Aorta (tissue), 5 donors: Measurements from ENCODE around the gene AHR. TPM values are rescaled to one million over a fixed set of nuclear protein-coding genes. Genes with fewer than 3 reads are reported as not detected.
A peak's percentile ranks its signal among the peaks of the same experiment; 100 is the strongest.

ENCODE experiments used
- ATAC-seq: fragments of 200-7000 bp; cut with Tn5 transposase; one replicate; pipeline ENCODE4 v1.9.1; 2022; ENCODE audit warnings: moderate library complexity; ENCODE audit not compliant: low FRiP score
- DNase-seq, 2 donors: peaks; one replicate each; pipeline ENCODE4 v3.0.0-alpha.2; 2020
- H3K27ac ChIP-seq, 2 donors: one replicate each; pipeline ENCODE4 v1.5.1; 2013; ENCODE audit warnings: low read length in 2 of 2, mild to moderate bottlenecking in 2 of 2, moderate library complexity in 2 of 2, control low read depth in 1 of 2, inconsistent platforms in 1 of 2, low read depth in 1 of 2
- H3K27me3 ChIP-seq, 2 donors: one replicate each; pipeline ENCODE4 v1.6.1; 2013; ENCODE audit warnings: control low read depth in 1 of 2, low read length in 1 of 2, mild to moderate bottlenecking in 1 of 2, moderate library complexity in 1 of 2; ENCODE audit not compliant: insufficient read depth in 2 of 2, control insufficient read depth in 1 of 2
- H3K36me3 ChIP-seq, 2 donors: one replicate each; pipeline ENCODE4 v1.6.1; 2013; ENCODE audit warnings: control low read depth in 1 of 2, low read length in 1 of 2, mild to moderate bottlenecking in 1 of 2; ENCODE audit not compliant: insufficient read depth in 2 of 2, control insufficient read depth in 1 of 2
- H3K4me1 ChIP-seq, 2 donors: one replicate each; pipeline ENCODE4 v1.6.1; 2013; ENCODE audit warnings: low read length in 2 of 2, control low read depth in 1 of 2, mild to moderate bottlenecking in 1 of 2, moderate library complexity in 1 of 2; ENCODE audit not compliant: insufficient read depth in 2 of 2, control insufficient read depth in 1 of 2
- H3K4me3 ChIP-seq, 2 donors: one replicate each; pipeline ENCODE4 v1.5.1; 2013; ENCODE audit warnings: low read length in 2 of 2, control low read depth in 1 of 2, mild to moderate bottlenecking in 1 of 2
- H3K9me3 ChIP-seq: one replicate; pipeline ENCODE4 v1.6.1; 2013; ENCODE audit warnings: mild to moderate bottlenecking, low read length; ENCODE audit not compliant: control insufficient read depth
- whole genome bisulfite sequencing, 2 donors: extraction: QIAGEN DNeasy Blood & Tissue Kit; methylation state at CpG; one replicate each; pipeline ENCODE4 v1.1.7; 2013; 5-methylcytosine and 5-hydroxymethylcytosine counted together
- intact Hi-C, 2 donors: fragments of 100-400 bp; cut with DNase I; formaldehyde crosslinking; loops; one replicate each; pipeline versions ENCODE4 v1.14.2 to v1.15.0; 2022
- polyA plus RNA-seq, 2 donors: library from polyadenylated mRNA; stranded (reverse); fragments of 200-250 nt; gene quantifications; one replicate each; pipeline ENCODE4 v1.2.3, GENCODE V29; 2013
- total RNA-seq, 2 donors: library from RNA; stranded (reverse); fragmentation: NEBNext Ultra II Directional; extraction: Animal tissue kit (Norgen Biotek cat#: 25700); gene quantifications; one replicate each; pipeline ENCODE4 v1.2.1, GENCODE V29; 2021
- donor health status: healthy with polysubstance abuse.
- donor health status: Bipolar disorder and iron deficiency.
- donor health status: DM: no; HTN: no; CAD: no.
- donor health status: DM: no; HTN: no; CAD: no.
- donor health status: DM: yes; HTN: yes; CAD: no.

AHR gene
- total and polyA plus RNA-seq, 4 donors, result 16.9 to 117 (median 51.0) TPM

GRCh38 chr7:17300012-17300411 is 1.6 kb downstream of the AHR start:
- peak overlapping the region in 1 of 2 donors; percentile 45 for H3K27ac ChIP-seq
- intact Hi-C loops, result loop anchor here (5.0 to 10.0 kb wide), 2 partner anchors 222 to 315 kb away; no protein-coding TSS in a partner anchor
- peaks cover 2% of the 10 kb centered on the region in 2 donors for H3K4me1 ChIP-seq

GRCh38 chr7:17300437-17300836 is 2.0 kb downstream of the AHR start:
- Histone ChIP-seq H3K4me1 (peaks cover 2 to 3% of the 10 kb centered on the region in 2 donors), H3K36me3 (no peaks in the 10 kb centered on the region), H3K9me3 (no peaks in the 10 kb centered on the region), H3K27ac (no peak overlapping the region), H3K4me3 (peak overlapping the region; percentile 11 to 88), H3K27me3 (peaks cover 0 to 2% of the 10 kb centered on the region in 2 donors)
- ATAC-seq, result no peak
- intact Hi-C loops, result loop anchor here (5.0 to 10.0 kb wide), 2 partner anchors 222 to 316 kb away; no protein-coding TSS in a partner anchor
- DNase-seq, result no peak
- 58 to 66% methylated on average over 1 of the region's 1 CpG for WGBS, 2 donors

More at GRCh38 chr7:17300012-17300411, 1.6 kb downstream of the AHR start:
- no peaks in the 10 kb centered on the region for H3K36me3 ChIP-seq
- DNase-seq (no peak), ATAC-seq (no peak)
- peak overlapping the region; percentile 11 to 88 for H3K4me3 ChIP-seq
- 3 to 7% methylated on average over 5 of the region's 5 CpGs for WGBS, 2 donors
- H3K9me3 ChIP-seq, result no peaks in the 10 kb centered on the region
- H3K27me3 ChIP-seq, result peaks cover 0 to 2% of the 10 kb centered on the region in 2 donors

GRCh38 chr7:17301471-17302456 is 3.3 kb downstream of the AHR start:
- DNase-seq (no peak), ATAC-seq (no peak)
- Histone ChIP-seq H3K27ac (no peak overlapping the region), H3K36me3 (no peaks in the 10 kb centered on the region), H3K4me1 (peaks cover 3 to 7% of the 10 kb centered on the region in 2 donors), H3K4me3 (peak overlapping the region in 1 of 2 donors; percentile 88), H3K9me3 (no peaks in the 10 kb centered on the region), H3K27me3 (peaks cover 0 to 2% of the 10 kb centered on the region in 2 donors)
- 19 to 22% methylated on average over 2 of the region's 2 CpGs for WGBS, 2 donors
- intact Hi-C loops, result loop anchor here (5.0 to 10.0 kb wide), 2 partner anchors 221 to 317 kb away; no protein-coding TSS in a partner anchor

GRCh38 chr7:17302575-17303142 is 4.2 kb downstream of the AHR start:
- H3K4me3 ChIP-seq, result no peak overlapping the region
- intact Hi-C loops, result loop anchor here (5.0 to 10.0 kb wide), 2 partner anchors 220 to 318 kb away; no protein-coding TSS in a partner anchor
- ATAC-seq (no peak), DNase-seq (no peak)
- H3K27ac ChIP-seq, result no peak overlapping the region
- H3K4me1 ChIP-seq, result peaks cover 7 to 14% of the 10 kb centered on the region in 2 donors
- H3K36me3 ChIP-seq, result no peaks in the 10 kb centered on the region
- 77% methylated on average over 8 of the region's 8 CpGs for WGBS, 2 donors
- no peaks in the 10 kb centered on the region for H3K9me3 ChIP-seq
- peaks cover 0 to 2% of the 10 kb centered on the region in 2 donors for H3K27me3 ChIP-seq

- peaks cover 9 to 22% of the 10 kb centered on the region in 2 donors for H3K4me1 ChIP-seq
- no peak overlapping the region for H3K4me3 ChIP-seq
- no peaks in the 10 kb centered on the region for H3K36me3 ChIP-seq
- no peaks in the 10 kb centered on the region for H3K27me3 ChIP-seq
- intact Hi-C loops, result loop anchor here (5.0 to 10.0 kb wide), 2 partner anchors 217 to 320 kb away; no protein-coding TSS in a partner anchor
- H3K9me3 ChIP-seq, result no peaks in the 10 kb centered on the region
- no peak for DNase-seq
- no peak for ATAC-seq
- H3K27ac ChIP-seq, result no peak overlapping the region
Measured at GRCh38 chr7:17304926-17305325, 6.5 kb downstream of the AHR start.

- DNase-seq, result no peak
- H3K27ac ChIP-seq, result no peak overlapping the region
- WGBS, 2 donors, result 72% methylated on average over 6 of the region's 6 CpGs
- ATAC-seq, result no peak
- H3K4me1 ChIP-seq, result peaks cover 10 to 22% of the 10 kb centered on the region in 2 donors
- no peaks in the 10 kb centered on the region for H3K36me3 ChIP-seq
- intact Hi-C loops, result loop anchor here (10.0 kb wide), 1 partner anchor 321 kb away; no protein-coding TSS in a partner anchor
- H3K27me3 ChIP-seq, result no peaks in the 10 kb centered on the region
- H3K4me3 ChIP-seq, result no peak overlapping the region
- H3K9me3 ChIP-seq, result no peaks in the 10 kb centered on the region
Measured at GRCh38 chr7:17305387-17306171, 7.1 kb downstream of the AHR start.

- no peaks in the 10 kb centered on the region for H3K9me3 ChIP-seq
- no peak overlapping the region for H3K4me3 ChIP-seq
Measured at GRCh38 chr7:17307000-17307399, 8.5 kb downstream of the AHR start.

GRCh38 chr7:17307558-17307957 is 9.1 kb downstream of the AHR start:
- intact Hi-C loops, result loop anchor here (10.0 kb wide), 1 partner anchor 323 kb away; no protein-coding TSS in a partner anchor
- WGBS, 2 donors, result 65 to 69% methylated on average over 5 of the region's 5 CpGs
- no peaks in the 10 kb centered on the region for H3K9me3 ChIP-seq
- DNase-seq (no peak), ATAC-seq (peak; percentile 39)
- H3K36me3 ChIP-seq, result peaks cover 0 to 2% of the 10 kb centered on the region in 2 donors
- H3K4me1 ChIP-seq, result peaks cover 11 to 22% of the 10 kb centered on the region in 2 donors
- H3K27ac ChIP-seq, result no peak overlapping the region
- H3K4me3 ChIP-seq, result peak overlapping the region in 1 of 2 donors; percentile 26
- H3K27me3 ChIP-seq, result no peaks in the 10 kb centered on the region

More at GRCh38 chr7:17307000-17307399, 8.5 kb downstream of the AHR start:
- peaks cover 11 to 22% of the 10 kb centered on the region in 2 donors for H3K4me1 ChIP-seq
- intact Hi-C loops, result loop anchor here (10.0 kb wide), 1 partner anchor 322 kb away; no protein-coding TSS in a partner anchor
- peaks cover 0 to 2% of the 10 kb centered on the region in 2 donors for H3K36me3 ChIP-seq
- H3K27ac ChIP-seq, result no peak overlapping the region
- H3K27me3 ChIP-seq, result no peaks in the 10 kb centered on the region
- peak; percentile 66 for ATAC-seq
- 1 to 8% methylated on average over 1 of the region's 1 CpG for WGBS, 2 donors
- no peak for DNase-seq
